Panc1 (cell line): ENCODE results near the gene PRRT1B. TPM values are rescaled to one million over a fixed set of nuclear protein-coding genes. Genes with fewer than 3 reads are reported as not detected.

Source experiments
- ATAC-seq: fragments of 200-7000 bp; cut with Tn5 transposase; 2 replicates; pipeline ENCODE4 v1.9.1; 2020; ENCODE audit warnings: mild to moderate bottlenecking, moderate library complexity
- BruUV-seq: library from RNA; stranded (reverse); fragments of 400-500 nt; replicated peaks from 2 replicates; lab custom pipeline; 2021; lab: Mats Ljungman, UMichigan
- CTCF ChIA-PET: fragments of 300-600 bp; sonication (Branson Sonifier 250); formaldehyde crosslinking; loops from one replicate; lab custom pipeline; 2022; ENCODE audit warnings: antibody characterized with exemption; lab: Charles Lee
- POLR2A ChIA-PET: fragments of 300-600 bp; sonication (Branson Sonifier 250); formaldehyde crosslinking; loops from one replicate; lab custom pipeline; 2022; ENCODE audit warnings: antibody characterized with exemption; lab: Charles Lee
- DNase-seq: peaks from one replicate; pipeline ENCODE4 v3.0.0-alpha.2; 2010; ENCODE audit warnings: low read depth, low spot score
- H3K27ac ChIP-seq: 2 replicates; pipeline ENCODE4 v1.5.1; 2011; ENCODE audit warnings: mild to moderate bottlenecking, low read length, inconsistent platforms
- H3K27me3 ChIP-seq: fragments of 200-500 bp; sonication (Bioruptor generic); 2 replicates; pipeline ENCODE4 v1.6.0; 2014; ENCODE audit warnings: low read length, inconsistent platforms; ENCODE audit not compliant: control insufficient read depth, insufficient read depth
- H3K36me3 ChIP-seq: fragments of 200-500 bp; sonication (Bioruptor generic); 2 replicates; pipeline ENCODE4 v1.5.1; 2014; ENCODE audit warnings: inconsistent platforms, mild to moderate bottlenecking, low read length, moderate library complexity; ENCODE audit not compliant: control insufficient read depth, insufficient read depth
- H3K4me1 ChIP-seq: 2 replicates; pipeline ENCODE4 v1.5.1; 2011; ENCODE audit warnings: inconsistent platforms, mild to moderate bottlenecking, low read length, moderate library complexity; ENCODE audit not compliant: control insufficient read depth, insufficient read depth
- H3K4me3 ChIP-seq, 2 experiments: 2 replicates each; pipeline ENCODE4 v1.5.1; 2011 to 2012; ENCODE audit warnings: low read depth in 2 of 2, low read length in 2 of 2, mild to moderate bottlenecking in 2 of 2, inconsistent platforms in 1 of 2, moderate library complexity in 1 of 2
- H3K9me3 ChIP-seq: fragments of 200-500 bp; sonication (Bioruptor generic); 2 replicates; pipeline ENCODE4 v1.5.1; 2014; ENCODE audit warnings: low read depth, mild to moderate bottlenecking, inconsistent platforms, low read length, moderate library complexity; ENCODE audit not compliant: control insufficient read depth, insufficient read depth
- CTCF ChIP-seq: fragments of 450-650 bp; IDR thresholded peaks from 2 replicates; pipeline ENCODE4 v1.5.1; 2017; ENCODE audit warnings: mild to moderate bottlenecking
- POLR2AphosphoS5 ChIP-seq: IDR thresholded peaks from 2 replicates; pipeline ENCODE4 v1.6.1; 2012; ENCODE audit warnings: mild to moderate bottlenecking, low read depth, low read length, moderate library complexity
- REST ChIP-seq, 2 experiments: IDR thresholded peaks; 2 replicates each; pipeline ENCODE4 v1.6.1; 2011 to 2012; ENCODE audit warnings: low read depth in 2 of 2, control low read depth in 1 of 2, low read length in 1 of 2, mild to moderate bottlenecking in 1 of 2, moderate library complexity in 1 of 2; ENCODE audit not compliant: insufficient read depth in 1 of 2
- SIN3A ChIP-seq: IDR thresholded peaks from 2 replicates; pipeline ENCODE4 v1.6.1; 2012; ENCODE audit warnings: low read depth, mild to moderate bottlenecking, low read length, moderate library complexity, borderline replicate concordance; ENCODE audit not compliant: insufficient read depth
- TCF7L2 ChIP-seq: IDR thresholded peaks from 2 replicates; pipeline ENCODE4 v1.6.1; 2011; ENCODE audit warnings: mild to moderate bottlenecking, low read depth, low read length, inconsistent platforms
- in situ Hi-C: cut with HindIII; loops from 2 replicates; pipeline ENCODE4 v1.10.0; 2016; ENCODE audit warnings: low sequenced_read_pairs, low pct_unique_long_range_greater_than_20kb
- intact Hi-C: fragments of 100-400 bp; cut with micrococcal nuclease; formaldehyde crosslinking; loops from one replicate; pipeline ENCODE4 v1.10.0; 2022; ENCODE audit not compliant: unreplicated experiment
- total RNA-seq: library from RNA; stranded (reverse); gene quantifications from one replicate; pipeline ENCODE4 v1.2.1, GENCODE V29; 2021; ENCODE audit not compliant: unreplicated experiment

PRRT1B gene
- total RNA-seq, 1 experiment from 2014 or later = 1.1 TPM

DNA sequence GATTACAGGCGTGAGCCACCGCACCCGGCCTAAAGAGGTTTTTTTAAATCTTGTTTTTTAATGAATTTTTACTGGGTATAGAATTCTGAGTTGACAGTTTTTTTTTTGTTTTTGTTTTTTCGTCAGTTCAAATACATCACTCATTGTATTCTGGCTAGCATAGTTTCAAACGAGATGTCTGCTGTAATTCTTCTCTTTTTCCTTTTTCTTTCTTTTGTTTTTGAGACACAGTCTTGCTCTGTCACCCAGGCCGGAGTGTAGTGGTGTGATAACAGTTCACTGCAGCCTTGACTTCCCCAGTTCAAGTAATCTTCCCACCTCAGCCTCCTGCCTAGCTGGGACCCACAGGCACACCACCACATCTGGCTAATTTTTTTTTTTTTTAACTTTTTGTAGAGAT, 2.2 kb upstream of the PRRT1B start:
- ChIA-PET CTCF (no interaction called here), POLR2A (no interaction called here)
- Histone ChIP-seq H3K4me3 (no peak overlapping the region), H3K36me3 (no peaks in the 10 kb centered on the region), H3K9me3 (no peaks in the 10 kb centered on the region), H3K27me3 (no peaks in the 10 kb centered on the region), H3K4me1 (no peaks in the 10 kb centered on the region), H3K27ac (no peak overlapping the region)
- TF ChIP-seq REST (IDR thresholded peaks at IDR 0.05; ENCODE audit: insufficient read depth in 1 of 2, low read depth in 2 of 2, low read length in 1 of 2) = no peak
- no peak for TF ChIP-seq POLR2AphosphoS5
- TF ChIP-seq TCF7L2 = no peak
- TF ChIP-seq SIN3A = no peak
- DNase-seq = no peak
- no peak for ATAC-seq
- intact Hi-C loops (no loop called here), in situ Hi-C loops (no loop called here)
- BruUV-seq = no TSS peak

GRCh38 chr9:131545786-131546335, 538 bp downstream of the PRRT1B start:
- DNase-seq = no peak
- ChIA-PET POLR2A (no interaction called here), CTCF (interaction anchor here (0.7 kb wide), 1 partner anchor 214 kb away, joined by 4 read pairs; no protein-coding TSS in a partner anchor)
- H3K27ac ChIP-seq = no peak overlapping the region
- BruUV-seq = no TSS peak
- peak; percentile 70 for ATAC-seq
- H3K9me3 ChIP-seq = no peaks in the 10 kb centered on the region
- no peaks in the 10 kb centered on the region for H3K36me3 ChIP-seq
- in situ Hi-C loops = no loop called here
- peak overlapping the region; percentile 30 to 34 for H3K4me3 ChIP-seq
- H3K27me3 ChIP-seq = no peaks in the 10 kb centered on the region
- H3K4me1 ChIP-seq = no peaks in the 10 kb centered on the region
- no peak for TF ChIP-seq SIN3A
- no peak for TF ChIP-seq REST (IDR thresholded peaks at IDR 0.05; ENCODE audit: insufficient read depth in 1 of 2, low read depth in 2 of 2, low read length in 1 of 2)
- no peak for TF ChIP-seq TCF7L2
- TF ChIP-seq POLR2AphosphoS5 = no peak
- TF ChIP-seq CTCF = no peak
- intact Hi-C loops = no loop called here
